SK-N-SH treated with all-trans-retinoic acid at 6 μM for 48 hours (cell line): ENCODE results near the gene TIPIN.
"Not testable (repeated sequence)": the region's sequence is repeated elsewhere in the genome, so short reads cannot be mapped to it uniquely, and the experiment has no call there.

Source experiments
- ATAC-seq: fragments of 200-7000 bp; cut with Tn5 transposase; 3 replicates; pipeline ENCODE4 v1.9.1; 2020; ENCODE audit warnings: mild to moderate bottlenecking, moderate library complexity
- ARNTL ChIP-seq: fragments of 450-650 bp; formaldehyde crosslinking; IDR thresholded peaks from 2 replicates; pipeline ENCODE4 v1.5.0; 2020; ENCODE audit warnings: low read depth, mild to moderate bottlenecking, moderate library complexity, borderline replicate concordance
- BACH2 ChIP-seq: fragments of 250-450 bp; sonication (Bioruptor Pico); IDR thresholded peaks from 2 replicates; pipeline ENCODE4 v1.9.0; 2021; ENCODE audit warnings: mild to moderate bottlenecking, borderline replicate concordance
- CREB5 ChIP-seq: fragments of 250-450 bp; sonication (Bioruptor Pico); IDR thresholded peaks from 2 replicates; pipeline ENCODE4 v1.5.1; 2020; ENCODE audit warnings: low read depth, mild to moderate bottlenecking, moderate library complexity
- CSDC2 ChIP-seq: fragments of 250-450 bp; sonication (Bioruptor Pico); IDR thresholded peaks from 2 replicates; pipeline ENCODE4 v1.5.0; 2020; ENCODE audit warnings: mild to moderate bottlenecking, moderate library complexity
- CSRNP3 ChIP-seq: fragments of 250-450 bp; sonication (Bioruptor Pico); IDR thresholded peaks from 2 replicates; pipeline ENCODE4 v1.5.1; 2021; ENCODE audit warnings: mild to moderate bottlenecking, moderate library complexity
- ESRRG ChIP-seq: fragments of 250-450 bp; sonication (Bioruptor Pico); IDR thresholded peaks from 2 replicates; pipeline ENCODE4 v1.6.1; 2021; ENCODE audit warnings: mild to moderate bottlenecking
- GLIS3 ChIP-seq: fragments of 250-450 bp; sonication (Bioruptor Pico); IDR thresholded peaks from 2 replicates; pipeline ENCODE4 v1.5.0; 2020; ENCODE audit warnings: mild to moderate bottlenecking, moderate library complexity
- ISL1 ChIP-seq: fragments of 250-450 bp; sonication (Bioruptor Pico); IDR thresholded peaks from 2 replicates; pipeline ENCODE4 v2.1.2; 2022; ENCODE audit warnings: mild to moderate bottlenecking, moderate library complexity
- OSR1 ChIP-seq: fragments of 250-450 bp; sonication (Bioruptor Pico); IDR thresholded peaks from 2 replicates; pipeline ENCODE4 v1.8.0; 2022; ENCODE audit warnings: moderate library complexity, mild to moderate bottlenecking, inconsistent platforms
- PATZ1 ChIP-seq: fragments of 250-450 bp; sonication (Bioruptor Pico); IDR thresholded peaks from 2 replicates; pipeline ENCODE4 v1.8.0; 2020; ENCODE audit warnings: mild to moderate bottlenecking, moderate library complexity, borderline replicate concordance
- POU6F1 ChIP-seq: fragments of 250-450 bp; sonication (Bioruptor Pico); IDR thresholded peaks from 2 replicates; pipeline ENCODE4 v1.8.0; 2021; ENCODE audit warnings: low read depth, mild to moderate bottlenecking, moderate library complexity, borderline replicate concordance
- PPARA ChIP-seq: fragments of 250-450 bp; sonication (Bioruptor Pico); IDR thresholded peaks from 2 replicates; pipeline ENCODE4 v1.5.0; 2020; ENCODE audit warnings: mild to moderate bottlenecking, borderline replicate concordance
- RARB ChIP-seq: fragments of 250-450 bp; sonication (Bioruptor Pico); IDR thresholded peaks from 2 replicates; pipeline ENCODE4 v1.8.0; 2021; ENCODE audit warnings: mild to moderate bottlenecking, moderate library complexity
- SNAI2 ChIP-seq: fragments of 250-450 bp; sonication (Bioruptor Pico); IDR thresholded peaks from 2 replicates; pipeline ENCODE4 v1.5.0; 2020; ENCODE audit warnings: mild to moderate bottlenecking, moderate library complexity
- TOX ChIP-seq: fragments of 250-450 bp; sonication (Bioruptor Pico); IDR thresholded peaks from 2 replicates; pipeline ENCODE4 v1.8.0; 2021; ENCODE audit warnings: mild to moderate bottlenecking, moderate library complexity, borderline replicate concordance
- TSHZ2 ChIP-seq: fragments of 250-450 bp; sonication (Bioruptor Pico); IDR thresholded peaks from 2 replicates; pipeline ENCODE4 v1.5.0; 2020; ENCODE audit warnings: mild to moderate bottlenecking, moderate library complexity
- ZC3H10 ChIP-seq: fragments of 250-450 bp; sonication (Bioruptor Pico); IDR thresholded peaks from 2 replicates; pipeline ENCODE4 v1.5.1; 2021; ENCODE audit warnings: mild to moderate bottlenecking, moderate library complexity
- ZFP3 ChIP-seq: fragments of 250-450 bp; sonication (Bioruptor Pico); IDR thresholded peaks from 2 replicates; pipeline ENCODE4 v1.5.0; 2020; ENCODE audit warnings: mild to moderate bottlenecking, moderate library complexity
- ZFP30 ChIP-seq: fragments of 450-650 bp; formaldehyde crosslinking; IDR thresholded peaks from 2 replicates; pipeline ENCODE4 v1.5.0; 2022; ENCODE audit warnings: mild to moderate bottlenecking, moderate library complexity
- ZNF565 ChIP-seq: fragments of 450-650 bp; formaldehyde crosslinking; conservative IDR thresholded peaks from 2 replicates; pipeline ENCODE4 v1.5.0; 2020; ENCODE audit warnings: low read depth, mild to moderate bottlenecking, moderate library complexity
- ZNF70 ChIP-seq: fragments of 450-650 bp; formaldehyde crosslinking; IDR thresholded peaks from 2 replicates; pipeline ENCODE4 v1.5.0; 2020; ENCODE audit warnings: mild to moderate bottlenecking, moderate library complexity
- ZNF8 ChIP-seq: fragments of 450-650 bp; formaldehyde crosslinking; IDR thresholded peaks from 2 replicates; pipeline ENCODE4 v1.5.0; 2020; ENCODE audit warnings: mild to moderate bottlenecking, moderate library complexity

The TIPIN gene

GRCh38 chr15:66359740-66360139 lies 3.3 kb upstream of the TIPIN start:
- TF ChIP-seq ZFP3 (CRISPR knock-in tag) = no peak
- TF ChIP-seq ESRRG (CRISPR knock-in tag) = no peak
- TF ChIP-seq GLIS3 (CRISPR knock-in tag) = no peak
- TF ChIP-seq SNAI2 (CRISPR knock-in tag) = no peak
- no peak for ATAC-seq

GRCh38 chr15:66356077-66356358 lies 467 bp downstream of the TIPIN start:
- TF ChIP-seq SNAI2 (CRISPR knock-in tag) = no peak
- no peak for TF ChIP-seq ZFP30 (CRISPR knock-in tag)
- TF ChIP-seq PPARA (CRISPR knock-in tag) = no peak
- TF ChIP-seq CSRNP3 (CRISPR knock-in tag) = no peak
- TF ChIP-seq CREB5 (CRISPR knock-in tag) = no peak
- no peak for TF ChIP-seq GLIS3 (CRISPR knock-in tag)
- no peak for TF ChIP-seq ZNF70 (CRISPR knock-in tag)
- TF ChIP-seq PATZ1 (CRISPR knock-in tag) = no peak
- no peak for TF ChIP-seq CSDC2
- TF ChIP-seq TSHZ2 = no peak
- TF ChIP-seq POU6F1 = no peak
- no peak for TF ChIP-seq ZC3H10 (CRISPR knock-in tag)
- no peak for TF ChIP-seq ZNF8 (CRISPR knock-in tag)
- no peak for TF ChIP-seq ARNTL (CRISPR knock-in tag)
- no peak for TF ChIP-seq ISL1 (CRISPR knock-in tag)
- TF ChIP-seq OSR1 = no peak
- TF ChIP-seq TOX = no peak
- no peak for TF ChIP-seq ZNF565 (CRISPR knock-in tag)
- no peak for TF ChIP-seq ESRRG (CRISPR knock-in tag)
- TF ChIP-seq RARB (CRISPR knock-in tag) = no peak
- no peak for ATAC-seq

GRCh38 chr15:66348530-66348929 lies 8.0 kb downstream of the TIPIN start:
- not testable (repeated sequence) for ATAC-seq

GRCh38 chr15:66328771-66329170 lies 27.7 kb downstream of the TIPIN start:
- no peak for ATAC-seq
- no peak for TF ChIP-seq ISL1 (CRISPR knock-in tag)
- TF ChIP-seq CSDC2 = no peak
- TF ChIP-seq BACH2 (CRISPR knock-in tag) = no peak
- TF ChIP-seq ZNF8 (CRISPR knock-in tag) = no peak
